ENCODE data around the gene ZNF281.
A peak's percentile ranks its signal among the peaks of the same experiment; 100 is the strongest.
"Not testable (repeated sequence)": the region's sequence is repeated elsewhere in the genome, so short reads cannot be mapped to it uniquely, and the experiment has no call there.

The ZNF281 gene

GRCh38 chr1:200438911-200439310, 29.1 kb upstream of the ZNF281 start:
- H3K4me3 ChIP-seq (ENCODE audit: low read length) = no peak overlapping the region
- no peak overlapping the region for H3K9ac ChIP-seq (ENCODE audit: low read length)
- H3K27me3 ChIP-seq (ENCODE audit: control insufficient read depth, insufficient read depth, low read length) = no peaks in the 10 kb centered on the region
- H3K4me1 ChIP-seq (ENCODE audit: control insufficient read depth, insufficient read depth, low read length) = peaks cover 5% of the 10 kb centered on the region
- no peaks in the 10 kb centered on the region for H3K9me3 ChIP-seq (ENCODE audit: control insufficient read depth, low read length)
- no peaks in the 10 kb centered on the region for H3K36me3 ChIP-seq (ENCODE audit: control insufficient read depth, insufficient read depth, low read length)

- H3K9ac ChIP-seq (ENCODE audit: low read length); H3K4me3 ChIP-seq (ENCODE audit: low read length); H3K4me1 ChIP-seq (ENCODE audit: control insufficient read depth, insufficient read depth, low read length); H3K36me3 ChIP-seq (ENCODE audit: control insufficient read depth, insufficient read depth, low read length); H3K9me3 ChIP-seq (ENCODE audit: control insufficient read depth, low read length); H3K27me3 ChIP-seq (ENCODE audit: control insufficient read depth, insufficient read depth, low read length): not testable (repeated sequence)
Measured at GRCh38 chr1:200438413-200438812, 28.6 kb upstream of the ZNF281 start.

GRCh38 chr1:200437556-200438203, 27.8 kb upstream of the ZNF281 start:
- Histone ChIP-seq H3K27me3 (ENCODE audit: control insufficient read depth, insufficient read depth, low read length) (no peaks in the 10 kb centered on the region), H3K36me3 (ENCODE audit: control insufficient read depth, insufficient read depth, low read length) (no peaks in the 10 kb centered on the region), H3K4me3 (ENCODE audit: low read length) (no peak overlapping the region), H3K4me1 (ENCODE audit: control insufficient read depth, insufficient read depth, low read length) (peaks cover 5% of the 10 kb centered on the region), H3K9me3 (ENCODE audit: control insufficient read depth, low read length) (no peaks in the 10 kb centered on the region), H3K9ac (ENCODE audit: low read length) (peak overlapping the region; percentile 47)

GRCh38 chr1:200437088-200437487, 27.3 kb upstream of the ZNF281 start:
- Histone ChIP-seq H3K9me3 (ENCODE audit: control insufficient read depth, low read length) (no peaks in the 10 kb centered on the region), H3K27me3 (ENCODE audit: control insufficient read depth, insufficient read depth, low read length) (no peaks in the 10 kb centered on the region), H3K9ac (ENCODE audit: low read length) (no peak overlapping the region), H3K4me1 (ENCODE audit: control insufficient read depth, insufficient read depth, low read length) (peaks cover 5% of the 10 kb centered on the region), H3K36me3 (ENCODE audit: control insufficient read depth, insufficient read depth, low read length) (no peaks in the 10 kb centered on the region), H3K4me3 (ENCODE audit: low read length) (no peak overlapping the region)

- Histone ChIP-seq H3K4me1 (ENCODE audit: control insufficient read depth, insufficient read depth, low read length) (peaks cover 5% of the 10 kb centered on the region), H3K9ac (ENCODE audit: low read length) (no peak overlapping the region), H3K27me3 (ENCODE audit: control insufficient read depth, insufficient read depth, low read length) (no peaks in the 10 kb centered on the region), H3K4me3 (ENCODE audit: low read length) (no peak overlapping the region), H3K36me3 (ENCODE audit: control insufficient read depth, insufficient read depth, low read length) (no peaks in the 10 kb centered on the region), H3K9me3 (ENCODE audit: control insufficient read depth, low read length) (no peaks in the 10 kb centered on the region)
Measured at GRCh38 chr1:200436436-200436835, 26.6 kb upstream of the ZNF281 start.

- no peaks in the 10 kb centered on the region for H3K27me3 ChIP-seq (ENCODE audit: control insufficient read depth, insufficient read depth, low read length)
- H3K4me1 ChIP-seq (ENCODE audit: control insufficient read depth, insufficient read depth, low read length) = peaks cover 5% of the 10 kb centered on the region
- no peaks in the 10 kb centered on the region for H3K36me3 ChIP-seq (ENCODE audit: control insufficient read depth, insufficient read depth, low read length)
- H3K9ac ChIP-seq (ENCODE audit: low read length) = no peak overlapping the region
- H3K9me3 ChIP-seq (ENCODE audit: control insufficient read depth, low read length) = no peaks in the 10 kb centered on the region
- no peak overlapping the region for H3K4me3 ChIP-seq (ENCODE audit: low read length)
Measured at GRCh38 chr1:200435200-200435780, 25.5 kb upstream of the ZNF281 start.

GRCh38 chr1:200433586-200433985, 23.8 kb upstream of the ZNF281 start:
- Histone ChIP-seq H3K4me1 (ENCODE audit: control insufficient read depth, insufficient read depth, low read length) (peaks cover 5% of the 10 kb centered on the region), H3K27me3 (ENCODE audit: control insufficient read depth, insufficient read depth, low read length) (no peaks in the 10 kb centered on the region), H3K9ac (ENCODE audit: low read length) (no peak overlapping the region), H3K36me3 (ENCODE audit: control insufficient read depth, insufficient read depth, low read length) (no peaks in the 10 kb centered on the region), H3K4me3 (ENCODE audit: low read length) (no peak overlapping the region), H3K9me3 (ENCODE audit: control insufficient read depth, low read length) (no peaks in the 10 kb centered on the region)

- Histone ChIP-seq H3K9me3 (ENCODE audit: control insufficient read depth, low read length) (no peaks in the 10 kb centered on the region), H3K4me3 (ENCODE audit: low read length) (no peak overlapping the region), H3K4me1 (ENCODE audit: control insufficient read depth, insufficient read depth, low read length) (peaks cover 3% of the 10 kb centered on the region), H3K9ac (ENCODE audit: low read length) (no peak overlapping the region), H3K36me3 (ENCODE audit: control insufficient read depth, insufficient read depth, low read length) (no peaks in the 10 kb centered on the region), H3K27me3 (ENCODE audit: control insufficient read depth, insufficient read depth, low read length) (no peaks in the 10 kb centered on the region)
Measured at GRCh38 chr1:200432586-200432985, 22.8 kb upstream of the ZNF281 start.

- no peak overlapping the region for H3K9ac ChIP-seq (ENCODE audit: low read length)
- no peaks in the 10 kb centered on the region for H3K4me1 ChIP-seq (ENCODE audit: control insufficient read depth, insufficient read depth, low read length)
- no peaks in the 10 kb centered on the region for H3K36me3 ChIP-seq (ENCODE audit: control insufficient read depth, insufficient read depth, low read length)
- no peaks in the 10 kb centered on the region for H3K27me3 ChIP-seq (ENCODE audit: control insufficient read depth, insufficient read depth, low read length)
- H3K4me3 ChIP-seq (ENCODE audit: low read length) = no peak overlapping the region
- H3K9me3 ChIP-seq (ENCODE audit: control insufficient read depth, low read length) = no peaks in the 10 kb centered on the region
Measured at GRCh38 chr1:200429221-200429751, 19.4 kb upstream of the ZNF281 start.

- no peaks in the 10 kb centered on the region for H3K36me3 ChIP-seq (ENCODE audit: control insufficient read depth, insufficient read depth, low read length)
- H3K9me3 ChIP-seq (ENCODE audit: control insufficient read depth, low read length) = no peaks in the 10 kb centered on the region
- no peaks in the 10 kb centered on the region for H3K4me1 ChIP-seq (ENCODE audit: control insufficient read depth, insufficient read depth, low read length)
- no peaks in the 10 kb centered on the region for H3K27me3 ChIP-seq (ENCODE audit: control insufficient read depth, insufficient read depth, low read length)
- H3K4me3 ChIP-seq (ENCODE audit: low read length) = no peak overlapping the region
- no peak overlapping the region for H3K9ac ChIP-seq (ENCODE audit: low read length)
Measured at GRCh38 chr1:200428482-200429205, 18.8 kb upstream of the ZNF281 start.

- Histone ChIP-seq H3K4me1 (ENCODE audit: control insufficient read depth, insufficient read depth, low read length) (no peaks in the 10 kb centered on the region), H3K9me3 (ENCODE audit: control insufficient read depth, low read length) (no peaks in the 10 kb centered on the region), H3K36me3 (ENCODE audit: control insufficient read depth, insufficient read depth, low read length) (no peaks in the 10 kb centered on the region), H3K9ac (ENCODE audit: low read length) (no peak overlapping the region), H3K4me3 (ENCODE audit: low read length) (no peak overlapping the region), H3K27me3 (ENCODE audit: control insufficient read depth, insufficient read depth, low read length) (no peaks in the 10 kb centered on the region)
Measured at GRCh38 chr1:200427744-200428143, 17.9 kb upstream of the ZNF281 start.

GRCh38 chr1:200426196-200426595, 16.4 kb upstream of the ZNF281 start:
- no peaks in the 10 kb centered on the region for H3K9me3 ChIP-seq (ENCODE audit: control insufficient read depth, low read length)
- H3K4me1 ChIP-seq (ENCODE audit: control insufficient read depth, insufficient read depth, low read length) = no peaks in the 10 kb centered on the region
- no peaks in the 10 kb centered on the region for H3K36me3 ChIP-seq (ENCODE audit: control insufficient read depth, insufficient read depth, low read length)
- no peaks in the 10 kb centered on the region for H3K27me3 ChIP-seq (ENCODE audit: control insufficient read depth, insufficient read depth, low read length)
- H3K4me3 ChIP-seq (ENCODE audit: low read length) = no peak overlapping the region
- no peak overlapping the region for H3K9ac ChIP-seq (ENCODE audit: low read length)
